GM06990 (cell line): ENCODE data around the gene YARS1.

Source experiments
- DNase-seq: peaks from one replicate; pipeline ENCODE4 v3.0.0-alpha.2; 2011; ENCODE audit not compliant: insufficient read length; ENCODE audit errors: extremely low read depth
- H3K27me3 ChIP-seq: replicated peaks from 2 replicates; pipeline ENCODE4 v1.6.0; 2011; ENCODE audit warnings: low read length; ENCODE audit not compliant: control insufficient read depth, insufficient read depth
- H3K36me3 ChIP-seq: 2 replicates; pipeline ENCODE4 v1.5.1; 2011; ENCODE audit warnings: low read length; ENCODE audit not compliant: control insufficient read depth, insufficient read depth
- H3K4me3 ChIP-seq: replicated peaks from 2 replicates; pipeline ENCODE4 v1.5.1; 2011; ENCODE audit warnings: low read depth, mild to moderate bottlenecking, control low read depth, low read length
- TF ChIP-seq, protein P1 (sequence below): IDR thresholded peaks from 2 replicates; pipeline ENCODE4 v1.5.1; 2011; ENCODE audit warnings: low read length, control low read depth, mild to moderate bottlenecking, inconsistent platforms; ENCODE audit not compliant: insufficient read depth, poor library complexity, severe bottlenecking

YARS1 gene

DNA sequence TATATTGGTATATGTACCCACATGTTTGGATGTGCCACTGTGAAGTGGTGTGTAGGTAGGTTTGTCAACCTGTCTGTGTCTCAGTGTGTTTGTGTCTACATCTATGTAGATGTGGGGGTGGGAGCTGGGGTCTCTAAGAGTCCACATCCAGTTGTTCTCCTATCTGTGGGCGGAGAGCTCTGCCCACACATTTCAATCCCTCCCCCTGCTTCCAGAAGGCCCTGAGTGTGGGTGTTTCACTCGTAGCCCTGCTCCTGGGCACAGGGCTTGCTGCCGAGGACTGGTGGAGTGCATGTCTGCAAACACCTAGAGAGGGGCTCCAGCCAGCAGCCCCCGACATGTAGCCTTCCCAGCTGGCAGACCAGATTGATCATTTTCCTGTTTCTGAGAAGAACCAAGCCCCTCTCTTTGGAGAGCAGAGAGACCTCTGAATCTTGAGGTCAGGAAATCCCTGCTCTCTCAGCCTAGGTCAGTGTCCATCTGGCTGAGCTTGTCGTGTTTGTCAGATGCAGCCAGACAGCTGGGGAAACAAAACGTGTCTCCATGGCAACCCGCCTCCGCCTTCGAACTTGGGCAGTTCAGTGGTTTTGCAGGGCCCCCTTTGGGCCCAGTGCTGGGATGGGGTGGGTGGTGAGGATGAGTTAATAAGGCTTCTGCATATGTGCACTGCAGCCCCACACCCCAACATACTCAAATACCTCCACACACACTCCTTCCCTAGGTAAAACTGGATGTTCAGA lies 83.4 kb downstream of the YARS1 start:
- no peak for DNase-seq

DNA sequence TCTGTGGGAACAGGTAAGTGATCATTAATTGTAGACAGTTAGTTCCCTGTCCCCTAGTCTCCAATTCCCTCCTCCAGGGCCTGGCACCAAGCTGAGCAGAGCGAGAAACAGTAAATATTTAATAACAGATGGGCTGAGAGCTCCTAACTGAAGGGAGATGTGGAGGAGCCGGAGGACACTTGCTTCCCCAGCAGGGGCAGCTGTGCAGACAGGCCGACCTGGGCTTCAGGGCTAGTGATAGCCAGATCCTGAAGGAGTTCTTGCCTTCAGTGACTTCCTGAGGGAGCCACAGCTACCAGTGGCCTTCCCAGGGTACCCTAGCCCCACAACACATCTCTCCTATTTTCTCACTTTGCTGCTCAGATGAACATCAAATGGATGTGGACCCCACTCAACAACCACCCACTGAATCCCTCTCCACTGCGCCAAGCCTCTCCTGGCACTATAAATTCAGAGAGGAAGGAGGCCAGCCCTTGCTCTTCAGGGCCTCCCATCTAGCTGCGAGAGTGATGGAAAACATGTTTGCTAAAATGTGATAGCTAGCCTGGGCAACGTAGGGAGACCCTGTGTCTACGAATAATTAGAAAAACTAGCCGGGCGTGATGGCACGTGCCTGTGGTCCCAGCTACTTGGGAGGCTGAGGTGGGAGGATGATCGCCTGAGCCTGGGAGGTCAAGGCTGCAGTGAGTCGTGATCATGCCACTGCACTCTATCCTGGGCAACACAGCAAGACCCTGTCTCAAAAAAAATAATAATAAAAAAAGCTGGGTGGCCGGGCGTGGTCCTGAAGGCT lies 87.7 kb downstream of the YARS1 start:
- Histone ChIP-seq H3K36me3 (no peaks in the 10 kb centered on the region), H3K4me3 (no peak overlapping the region), H3K27me3 (no peaks in the 10 kb centered on the region)
- DNase-seq: no peak
- TF ChIP-seq, protein P1, sequence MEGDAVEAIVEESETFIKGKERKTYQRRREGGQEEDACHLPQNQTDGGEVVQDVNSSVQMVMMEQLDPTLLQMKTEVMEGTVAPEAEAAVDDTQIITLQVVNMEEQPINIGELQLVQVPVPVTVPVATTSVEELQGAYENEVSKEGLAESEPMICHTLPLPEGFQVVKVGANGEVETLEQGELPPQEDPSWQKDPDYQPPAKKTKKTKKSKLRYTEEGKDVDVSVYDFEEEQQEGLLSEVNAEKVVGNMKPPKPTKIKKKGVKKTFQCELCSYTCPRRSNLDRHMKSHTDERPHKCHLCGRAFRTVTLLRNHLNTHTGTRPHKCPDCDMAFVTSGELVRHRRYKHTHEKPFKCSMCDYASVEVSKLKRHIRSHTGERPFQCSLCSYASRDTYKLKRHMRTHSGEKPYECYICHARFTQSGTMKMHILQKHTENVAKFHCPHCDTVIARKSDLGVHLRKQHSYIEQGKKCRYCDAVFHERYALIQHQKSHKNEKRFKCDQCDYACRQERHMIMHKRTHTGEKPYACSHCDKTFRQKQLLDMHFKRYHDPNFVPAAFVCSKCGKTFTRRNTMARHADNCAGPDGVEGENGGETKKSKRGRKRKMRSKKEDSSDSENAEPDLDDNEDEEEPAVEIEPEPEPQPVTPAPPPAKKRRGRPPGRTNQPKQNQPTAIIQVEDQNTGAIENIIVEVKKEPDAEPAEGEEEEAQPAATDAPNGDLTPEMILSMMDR: no peak

More for the DNA sequence above, 83.4 kb downstream of the YARS1 start:
- TF ChIP-seq, protein P1: no peak
- H3K36me3 ChIP-seq: no peaks in the 10 kb centered on the region
- no peak overlapping the region for H3K4me3 ChIP-seq
- H3K27me3 ChIP-seq: peaks cover 2% of the 10 kb centered on the region

DNA sequence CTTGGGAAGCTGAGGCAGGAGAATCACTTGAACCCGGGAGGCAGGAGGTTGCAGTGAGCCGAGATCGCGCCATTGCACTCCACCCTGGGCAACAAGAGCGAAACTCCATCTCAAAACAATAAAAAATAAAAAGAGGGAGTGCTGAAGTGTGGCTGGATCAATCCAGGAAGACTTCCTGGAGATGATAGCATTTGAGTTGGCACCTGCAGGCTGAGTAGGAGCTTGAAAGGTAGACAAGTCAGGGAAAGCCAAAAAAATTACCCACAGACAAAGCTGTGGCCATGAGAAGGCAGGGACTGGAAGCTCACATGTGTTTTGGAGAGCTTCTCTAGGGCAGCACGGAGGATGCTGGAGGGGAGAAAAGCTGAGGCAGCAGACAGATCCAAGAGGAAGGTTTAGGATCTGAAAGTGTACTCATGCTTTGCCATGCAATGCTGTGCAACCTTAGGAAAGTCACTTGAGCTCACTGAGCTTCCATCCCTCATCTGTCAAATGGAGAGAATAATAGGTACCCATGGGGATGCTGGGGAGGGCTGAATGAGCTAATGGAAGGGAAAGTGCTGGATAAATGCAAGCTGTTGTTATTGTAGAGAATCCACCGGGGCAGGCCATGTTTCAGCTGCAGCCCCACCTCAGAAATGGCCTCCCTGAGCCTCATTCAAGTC lies 88.6 kb downstream of the YARS1 start:
- TF ChIP-seq, protein P1: no peak
- H3K36me3 ChIP-seq: no peaks in the 10 kb centered on the region
- no peak for DNase-seq
- H3K4me3 ChIP-seq: no peak overlapping the region
- no peaks in the 10 kb centered on the region for H3K27me3 ChIP-seq

DNA sequence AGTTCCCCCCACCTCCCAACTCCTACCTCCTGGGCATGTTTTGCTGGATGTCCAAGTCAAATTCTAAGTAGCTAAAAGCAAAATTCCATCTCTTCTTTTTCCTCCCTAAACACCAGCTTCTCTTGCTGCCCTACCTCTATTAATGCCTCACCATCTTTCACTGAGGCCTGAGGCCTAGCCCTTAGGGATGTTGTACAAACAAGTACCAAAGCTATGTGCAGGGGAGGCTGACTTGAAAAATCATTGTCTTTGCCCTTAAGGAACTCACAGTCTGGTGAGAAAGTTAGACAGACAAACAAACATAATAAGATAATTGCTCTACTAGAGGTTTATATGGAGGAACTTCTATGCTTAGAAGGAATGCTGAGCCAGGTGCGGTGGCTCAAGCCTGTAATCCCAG lies 89.3 kb downstream of the YARS1 start:
- Histone ChIP-seq H3K36me3 (no peaks in the 10 kb centered on the region), H3K27me3 (no peaks in the 10 kb centered on the region), H3K4me3 (no peak overlapping the region)
- TF ChIP-seq, protein P1: no peak
- DNase-seq: no peak

DNA sequence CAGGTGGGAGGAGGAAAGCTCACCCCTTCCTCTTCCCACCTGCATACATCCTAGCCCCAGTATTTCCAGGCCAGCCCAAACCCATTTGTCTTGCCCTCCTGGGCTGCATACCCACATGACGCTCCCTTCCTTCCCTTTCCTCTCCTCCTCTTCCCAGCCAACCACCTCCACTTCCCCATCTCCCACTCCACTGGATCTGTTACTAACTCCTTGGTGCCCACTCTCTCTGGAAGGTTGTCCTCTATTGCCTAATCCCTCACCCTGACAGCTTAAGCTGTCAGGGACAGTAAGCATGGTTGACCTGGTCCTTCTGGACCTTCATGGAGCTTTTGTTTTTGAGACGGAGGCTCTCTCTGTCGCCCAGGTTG lies 91.6 kb downstream of the YARS1 start:
- no peak overlapping the region for H3K4me3 ChIP-seq
- DNase-seq: no peak

More for the DNA sequence above, 91.6 kb downstream of the YARS1 start:
- Histone ChIP-seq H3K36me3 (no peaks in the 10 kb centered on the region), H3K27me3 (no peaks in the 10 kb centered on the region; the same call in 1 of the 2 replicates)
- TF ChIP-seq, protein P1: no peak
